NCI-H524 treated with DMSO at 0.1 percent for 48 hours (cell line): Measurements from ENCODE around the gene ZC2HC1B.

Source experiments
- DNase-seq: peaks from one replicate; lab custom pipeline; 2025; lab: John Stamatoyannopoulos, UW

The ZC2HC1B gene

GRCh38 chr6:143963158-143963919, 99.1 kb downstream of the ZC2HC1B start:
- DNase-seq = no peak

- DNase-seq = no peak
Measured at GRCh38 chr6:143964674-143965081, 100.4 kb downstream of the ZC2HC1B start.

- no peak for DNase-seq
Measured at GRCh38 chr6:143965503-143966171, 101.4 kb downstream of the ZC2HC1B start.

GRCh38 chr6:143966312-143966711, 102.0 kb downstream of the ZC2HC1B start:
- no peak for DNase-seq

- no peak for DNase-seq
Measured at GRCh38 chr6:143967706-143968376, 103.6 kb downstream of the ZC2HC1B start.

GRCh38 chr6:143969077-143969476, 104.8 kb downstream of the ZC2HC1B start:
- no peak for DNase-seq

GRCh38 chr6:143970456-143971218, 106.4 kb downstream of the ZC2HC1B start:
- DNase-seq = no peak

- DNase-seq = no peak
Measured at GRCh38 chr6:143971482-143972205, 107.4 kb downstream of the ZC2HC1B start.

GRCh38 chr6:143973097-143973966, 109.1 kb downstream of the ZC2HC1B start:
- DNase-seq = no peak

GRCh38 chr6:143974089-143974488, 109.8 kb downstream of the ZC2HC1B start:
- DNase-seq = no peak

- DNase-seq = no peak
Measured at GRCh38 chr6:143976806-143977349, 112.6 kb downstream of the ZC2HC1B start.

GRCh38 chr6:143980921-143981320, 116.6 kb downstream of the ZC2HC1B start:
- no peak for DNase-seq

GRCh38 chr6:143982968-143983367, 118.7 kb downstream of the ZC2HC1B start:
- no peak for DNase-seq

- no peak for DNase-seq
Measured at GRCh38 chr6:143984666-143985065, 120.4 kb downstream of the ZC2HC1B start.

GRCh38 chr6:143986463-143987065, 122.3 kb downstream of the ZC2HC1B start:
- no peak for DNase-seq
